OCI-M2 (cell line): ENCODE data around the gene DNAJC4.
"Not testable (repeated sequence)": the region's sequence is repeated elsewhere in the genome, so short reads cannot be mapped to it uniquely, and the experiment has no call there.

Experiments used
- DNase-seq: peaks from one replicate; lab custom pipeline; 2025; ENCODE audit not compliant: unreplicated experiment; lab: John Stamatoyannopoulos, UW

The DNAJC4 gene

DNA sequence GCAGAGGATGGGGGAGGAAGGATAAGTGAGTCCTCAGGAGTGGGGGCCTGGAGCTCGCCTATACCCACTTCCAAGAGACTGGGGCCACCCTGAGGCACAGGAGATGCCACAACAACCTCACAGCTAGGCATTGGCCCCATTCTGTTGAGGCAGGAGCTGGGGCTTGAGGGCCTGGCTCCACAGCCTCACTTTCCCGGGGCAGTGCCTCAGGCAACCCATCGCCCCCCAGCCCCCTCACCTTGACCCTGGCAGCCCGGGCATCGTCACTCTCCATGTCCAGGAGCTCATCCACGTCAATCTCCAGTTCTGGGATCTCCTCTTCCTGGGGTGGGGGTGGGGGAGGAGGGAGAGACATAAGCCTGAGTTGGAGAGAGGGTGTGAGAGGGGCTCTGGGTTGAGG is 14.6 kb downstream of the DNAJC4 start:
- DNase-seq = no peak

- no peak for DNase-seq
Observed at GRCh38 chr11:64245401-64245796, 15.1 kb downstream of the DNAJC4 start.

DNA sequence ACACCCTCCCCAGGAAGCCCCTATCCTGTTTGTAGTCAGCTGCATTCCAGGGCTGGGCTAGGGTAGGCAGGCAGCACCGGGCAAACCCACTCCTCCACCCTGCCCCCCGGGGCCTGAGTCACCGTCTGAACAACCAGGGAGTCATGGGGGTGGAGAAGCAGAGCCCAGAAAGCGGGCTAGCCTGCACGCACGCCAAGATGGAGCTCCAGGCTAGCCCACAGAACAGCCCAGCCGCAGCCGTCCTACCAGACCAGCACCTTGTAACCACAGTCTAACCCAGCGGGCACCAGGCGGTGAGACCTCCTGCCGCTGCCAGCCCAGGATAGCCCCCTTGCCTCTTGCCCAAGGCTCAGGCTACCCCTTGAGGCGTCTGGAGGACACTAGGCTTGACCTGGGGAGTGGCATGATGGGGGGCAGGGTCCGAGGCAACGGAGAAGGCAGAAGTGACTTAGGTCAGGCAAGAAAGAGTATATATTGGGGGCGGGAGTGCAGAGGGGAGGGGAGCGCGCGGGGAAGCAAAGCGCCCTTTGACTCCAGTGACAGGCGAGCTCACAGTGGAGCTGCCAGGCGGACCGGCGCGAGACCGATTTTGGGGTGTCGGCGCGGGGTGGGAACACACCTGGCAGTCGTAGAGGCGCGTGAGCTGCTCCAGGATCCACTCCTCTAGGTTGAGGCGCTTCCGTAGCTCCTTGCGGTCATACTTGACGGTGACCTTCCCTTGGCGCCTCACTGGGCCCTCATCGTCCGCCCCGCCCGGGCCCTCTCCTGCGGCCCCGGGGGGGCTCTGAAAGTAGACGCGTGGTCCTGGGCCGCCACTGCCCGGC is 15.7 kb downstream of the DNAJC4 start:
- no peak for DNase-seq

DNA sequence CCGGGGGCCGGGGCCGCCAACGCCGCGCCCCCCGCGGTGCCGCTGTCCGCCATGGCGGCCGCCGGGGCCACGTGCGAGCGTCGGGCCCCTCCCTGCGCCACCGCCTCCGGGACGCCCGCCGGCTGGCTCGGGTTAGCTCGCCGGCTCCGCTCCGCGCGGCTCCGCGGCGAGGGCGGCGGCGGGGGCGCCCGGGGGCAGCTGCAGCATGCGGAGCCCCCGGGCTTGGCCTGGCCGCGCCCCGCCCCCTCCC is 16.2 kb downstream of the DNAJC4 start:
- DNase-seq = not testable (repeated sequence)

GRCh38 chr11:64246871-64247728 is 16.8 kb downstream of the DNAJC4 start, which contains the start of gene PPP1R14B:
Gene PPP1R14B, minus strand, starts transcription at chr11:64246943. Its CDS starts 270 bp downstream, at chr11:64246673.
- no peak for DNase-seq

- DNase-seq = no peak
Observed at GRCh38 chr11:64247729-64248531, 17.6 kb downstream of the DNAJC4 start.

DNA sequence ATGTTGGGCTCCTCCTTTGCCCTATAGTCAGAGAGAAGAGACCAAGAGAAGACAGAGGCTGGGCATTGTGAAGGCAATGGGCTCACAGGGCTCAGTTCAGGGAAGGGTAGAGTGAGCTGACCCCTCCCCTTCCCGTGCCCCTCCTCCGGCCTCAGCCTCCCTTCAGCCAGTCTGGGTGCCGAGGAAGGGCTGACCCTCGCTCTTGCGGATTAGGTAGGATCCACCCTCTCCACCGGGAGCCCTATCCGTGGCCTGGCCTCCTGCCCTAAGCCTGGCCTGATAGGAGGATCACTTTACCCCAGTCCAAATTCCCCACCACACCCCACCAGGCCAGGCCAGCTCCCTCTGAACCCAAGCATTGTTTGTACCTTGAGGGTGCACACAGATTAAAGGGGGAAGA is 18.2 kb downstream of the DNAJC4 start:
- no peak for DNase-seq

DNA sequence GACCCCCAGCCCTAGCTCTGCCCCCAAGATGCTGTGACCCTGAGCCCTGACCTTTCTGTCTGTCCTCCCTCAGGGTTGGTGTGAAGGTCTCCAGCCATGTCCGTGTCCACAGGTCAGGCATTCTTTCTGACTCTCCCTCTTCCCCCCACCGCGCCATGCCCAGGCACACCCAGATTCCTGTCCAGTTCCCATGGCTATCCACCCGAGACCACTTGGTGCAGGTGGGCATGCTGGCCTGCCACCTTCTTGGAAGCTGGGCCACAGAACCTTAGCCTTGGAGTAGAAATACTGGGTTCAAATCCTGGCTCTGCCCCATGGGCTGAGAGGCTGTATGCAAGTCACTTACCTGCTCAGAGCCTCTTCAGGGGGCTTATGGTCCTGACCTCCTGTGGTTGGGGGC is 18.7 kb downstream of the DNAJC4 start:
- no peak for DNase-seq

DNA sequence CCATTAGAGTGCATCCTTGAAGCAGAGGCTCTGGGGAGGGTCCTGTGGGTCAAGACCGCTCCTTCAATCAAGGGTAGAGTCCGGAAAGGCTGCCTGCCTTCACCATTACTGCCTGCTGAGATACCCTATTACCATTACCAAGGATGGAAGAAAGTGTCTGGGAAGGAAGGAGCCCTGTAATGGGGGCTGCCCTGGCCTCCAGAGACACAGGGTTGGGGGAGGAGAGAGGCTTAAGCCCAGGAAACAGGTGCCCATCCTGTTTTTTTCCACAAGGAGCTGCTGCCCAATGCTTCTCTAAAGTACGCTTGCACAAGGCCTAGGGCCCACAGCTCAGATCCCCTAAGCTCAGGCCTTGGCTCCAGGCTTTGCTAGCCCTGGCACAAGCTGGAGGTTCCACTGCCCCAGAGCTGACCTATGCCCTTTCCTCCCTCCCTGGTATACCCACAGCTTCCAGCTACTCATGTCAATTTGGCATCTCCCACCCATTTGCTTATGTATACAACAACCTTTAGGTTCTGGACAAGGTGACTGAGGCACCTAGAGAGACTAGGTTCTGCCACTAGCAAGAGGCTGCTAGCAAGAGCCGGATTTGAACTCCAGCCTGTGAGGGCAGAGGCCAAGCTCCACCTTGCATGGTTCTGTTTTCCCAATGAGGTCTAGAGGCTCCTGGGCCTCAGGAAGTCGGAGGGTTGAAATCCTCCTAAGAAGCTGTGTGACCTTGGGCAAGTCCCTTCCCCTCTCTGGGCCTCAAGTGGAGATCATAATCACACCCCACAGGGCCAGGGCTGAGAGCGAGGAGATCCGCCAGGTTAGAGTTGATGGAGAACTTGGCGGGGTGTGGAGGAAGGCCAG is 19.4 kb downstream of the DNAJC4 start:
- no peak for DNase-seq

- no peak for DNase-seq
Observed at GRCh38 chr11:64250415-64251015, 20.2 kb downstream of the DNAJC4 start.

- DNase-seq = no peak
Observed at GRCh38 chr11:64251016-64251752, 20.8 kb downstream of the DNAJC4 start, which contains the start of gene PLCB3. Gene PLCB3, plus strand, starts transcription at chr11:64251530. Its CDS starts 120 bp downstream, at chr11:64251650.

DNA sequence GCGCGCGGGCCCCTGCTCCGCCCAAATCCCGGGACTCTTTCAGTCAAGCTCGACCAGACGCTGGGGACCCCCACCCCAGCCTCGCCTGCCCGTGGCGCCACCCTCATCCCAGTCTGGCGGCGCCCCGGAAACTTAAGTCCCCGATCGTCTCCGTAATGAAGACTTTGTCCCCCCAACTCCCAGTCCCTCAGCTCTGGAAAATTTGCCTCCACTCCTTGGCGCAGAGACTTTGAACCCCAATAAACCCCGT is 21.3 kb downstream of the DNAJC4 start:
- DNase-seq = no peak

DNA sequence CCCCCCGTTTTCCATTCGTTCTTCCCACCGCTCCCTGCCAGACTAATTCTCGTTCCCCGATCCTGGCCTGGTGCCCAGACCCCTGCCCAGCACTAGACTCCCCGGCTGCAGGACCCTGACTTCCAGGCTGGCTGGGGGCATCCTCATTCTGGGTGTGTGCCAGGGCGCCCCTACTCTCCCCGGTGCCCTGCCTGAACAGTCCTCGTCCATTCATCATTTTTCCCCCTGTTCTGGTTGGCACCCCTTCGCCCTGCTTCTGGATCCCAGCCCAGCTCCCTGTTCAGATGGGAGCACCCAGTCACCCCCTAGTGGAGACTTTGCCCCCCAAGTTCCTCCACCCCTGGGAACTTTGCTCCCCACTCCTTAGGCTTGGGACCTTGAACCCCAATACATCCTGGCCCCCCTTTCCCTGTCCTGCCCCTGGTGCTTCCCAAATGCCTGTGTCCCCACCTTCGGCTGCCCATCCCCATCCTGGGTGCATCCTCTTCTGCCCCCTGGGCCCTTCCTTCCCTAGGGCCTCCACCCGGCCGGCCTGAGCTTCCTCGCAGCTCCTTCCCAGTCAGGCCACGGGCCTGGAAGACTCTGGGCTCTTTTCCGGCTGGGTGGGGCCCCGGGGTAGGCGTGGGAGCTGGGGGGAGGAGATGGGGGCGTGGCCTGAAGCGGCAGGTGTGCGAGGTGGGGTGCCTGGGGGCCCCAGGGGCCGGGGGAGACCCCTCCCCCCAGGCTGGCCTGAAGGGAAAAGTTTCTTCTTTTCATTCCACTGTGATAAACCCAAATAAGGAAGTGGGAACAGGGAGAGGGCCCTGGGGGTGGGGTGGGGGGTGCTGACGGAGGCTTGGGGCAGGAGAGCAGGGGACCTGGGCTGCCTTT is 21.9 kb downstream of the DNAJC4 start:
- DNase-seq = no peak

- DNase-seq = no peak
Observed at GRCh38 chr11:64253043-64253442, 22.7 kb downstream of the DNAJC4 start.

- DNase-seq = no peak
Observed at GRCh38 chr11:64253481-64253880, 23.1 kb downstream of the DNAJC4 start.

- DNase-seq = no peak
Observed at GRCh38 chr11:64254326-64254725, 24.0 kb downstream of the DNAJC4 start.

DNA sequence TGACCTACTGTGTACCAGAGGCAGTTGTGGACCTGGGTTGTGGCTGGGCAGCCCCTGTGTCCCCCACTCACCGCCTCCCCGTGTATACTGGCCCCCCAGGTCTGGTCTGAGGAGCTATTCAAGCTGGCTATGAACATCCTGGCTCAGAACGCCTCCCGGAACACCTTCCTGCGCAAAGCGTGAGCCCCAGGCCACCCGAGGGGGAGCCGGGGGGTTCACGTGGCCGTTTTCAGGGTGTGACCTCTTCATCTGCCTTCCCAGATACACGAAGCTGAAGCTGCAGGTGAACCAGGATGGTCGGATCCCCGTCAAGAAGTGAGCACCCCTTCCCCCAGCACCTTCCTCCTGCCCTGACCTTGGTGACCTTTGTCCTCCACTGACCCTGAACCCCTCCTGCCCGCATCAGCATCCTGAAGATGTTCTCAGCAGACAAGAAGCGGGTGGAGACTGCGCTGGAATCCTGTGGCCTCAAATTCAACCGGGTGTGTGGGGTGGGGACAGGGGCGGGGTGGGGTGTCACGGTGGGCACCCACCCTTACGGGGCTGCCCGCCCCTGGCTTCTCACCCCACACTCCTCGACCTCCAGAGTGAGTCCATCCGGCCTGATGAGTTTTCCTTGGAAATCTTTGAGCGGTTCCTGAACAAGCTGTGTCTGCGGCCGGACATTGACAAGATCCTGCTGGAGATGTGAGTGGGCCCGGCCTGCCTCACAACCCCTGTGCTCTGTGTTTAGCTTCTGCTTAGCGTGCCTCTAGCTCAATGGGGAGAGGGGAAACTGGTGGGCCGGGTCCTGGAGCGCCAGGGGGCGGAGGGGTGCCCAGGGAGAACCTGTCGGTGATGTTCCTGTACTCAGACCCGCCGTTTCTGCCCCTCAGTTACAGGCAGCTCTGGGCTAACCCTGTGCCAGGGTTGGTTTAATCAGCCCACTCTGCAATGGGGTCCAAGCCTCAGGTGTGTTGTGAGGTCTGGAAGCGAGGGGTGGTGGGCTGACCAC is 25.1 kb downstream of the DNAJC4 start:
- no peak for DNase-seq

GRCh38 chr11:64256300-64256699 is 26.0 kb downstream of the DNAJC4 start:
- no peak for DNase-seq
